Activated naive CD4-positive, alpha-beta T cell treated with Interleukin-2 at 50 U/mL for 16 hours (primary cell): ENCODE data around the gene RALGPS2.

Experiments used
- DNase-seq: peaks from one replicate; pipeline ENCODE4 v3.0.0-alpha.2; 2020

The RALGPS2 gene

GRCh38 chr1:178928041-178928440, 203.0 kb downstream of the RALGPS2 start:
- no peak for DNase-seq

GRCh38 chr1:178928976-178929375, 203.9 kb downstream of the RALGPS2 start:
- no peak for DNase-seq

GRCh38 chr1:178931858-178932551, 207.0 kb downstream of the RALGPS2 start:
- DNase-seq, result no peak

GRCh38 chr1:178932552-178932906, 207.5 kb downstream of the RALGPS2 start:
- no peak for DNase-seq

GRCh38 chr1:178933105-178933561, 208.1 kb downstream of the RALGPS2 start:
- DNase-seq, result no peak

- DNase-seq, result no peak
Measured at GRCh38 chr1:178933709-178934490, 208.9 kb downstream of the RALGPS2 start.

GRCh38 chr1:178934546-178934945, 209.5 kb downstream of the RALGPS2 start:
- no peak for DNase-seq

- DNase-seq, result no peak
Measured at GRCh38 chr1:178935610-178936009, 210.6 kb downstream of the RALGPS2 start.

GRCh38 chr1:178937695-178938094, 212.7 kb downstream of the RALGPS2 start:
- no peak for DNase-seq

- no peak for DNase-seq
Measured at GRCh38 chr1:178938101-178938958, 213.3 kb downstream of the RALGPS2 start.

GRCh38 chr1:178938959-178939317, 213.9 kb downstream of the RALGPS2 start:
- DNase-seq, result no peak

- DNase-seq, result no peak
Measured at GRCh38 chr1:178939338-178940067, 214.5 kb downstream of the RALGPS2 start.

GRCh38 chr1:178940068-178940765, 215.2 kb downstream of the RALGPS2 start:
- no peak for DNase-seq

- DNase-seq, result no peak
Measured at GRCh38 chr1:178941261-178941689, 216.2 kb downstream of the RALGPS2 start.

GRCh38 chr1:178941849-178942248, 216.8 kb downstream of the RALGPS2 start:
- DNase-seq, result no peak

GRCh38 chr1:178942285-178943198, 217.5 kb downstream of the RALGPS2 start:
- DNase-seq, result no peak

- DNase-seq, result no peak
Measured at GRCh38 chr1:178944729-178945128, 219.7 kb downstream of the RALGPS2 start.

GRCh38 chr1:178945763-178946266, 220.8 kb downstream of the RALGPS2 start:
- no peak for DNase-seq

GRCh38 chr1:178946416-178946815, 221.4 kb downstream of the RALGPS2 start:
- no peak for DNase-seq

- no peak for DNase-seq
Measured at GRCh38 chr1:178946855-178947676, 222.0 kb downstream of the RALGPS2 start.
